Measurements from ENCODE around the gene CCK. TPM values are rescaled to one million over a fixed set of nuclear protein-coding genes. Genes with fewer than 3 reads are reported as not detected.

Gene CCK
- total and polyA plus RNA-seq, 2 experiments from 2014 or later, result 0.97 TPM; not detected in 1

DNA sequence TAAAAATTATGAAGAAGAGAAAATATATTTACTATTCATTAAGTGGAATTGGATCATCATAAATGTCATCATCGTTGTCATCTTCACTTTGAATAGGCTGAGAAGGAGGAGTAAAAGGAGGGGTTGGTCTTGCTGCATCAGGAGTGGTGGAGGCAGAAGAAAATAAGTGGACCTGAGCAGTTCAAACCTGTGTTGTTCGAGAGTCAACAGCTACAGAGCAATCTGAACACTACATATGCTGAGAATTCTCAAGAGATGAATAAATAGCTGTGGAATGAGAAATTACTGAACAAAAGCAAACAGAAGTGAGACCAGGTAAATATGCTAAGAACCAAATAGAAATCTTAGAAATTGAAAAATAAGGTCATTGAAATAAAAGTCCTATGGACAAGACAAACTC is 32.3 kb upstream of the CCK start:
- Histone ChIP-seq H4K20me1 (ENCODE audit: insufficient read depth) (no peaks in the 10 kb centered on the region), H3K36me3 (ENCODE audit: low read depth) (no peaks in the 10 kb centered on the region), H3K9ac (no peak overlapping the region), H3K9me3 (ENCODE audit: low read depth) (no peaks in the 10 kb centered on the region), H2AFZ (no peak overlapping the region), H3F3A (ENCODE audit: insufficient read depth) (no peaks in the 10 kb centered on the region), H3K4me1 (ENCODE audit: insufficient read depth) (no peaks in the 10 kb centered on the region), H3K79me2 (ENCODE audit: insufficient read depth) (no peaks in the 10 kb centered on the region), H3K4me3 (no peak overlapping the region), H3K4me2 (ENCODE audit: unreplicated experiment) (no peak overlapping the region), H3K27me3 (replicated peaks; ENCODE audit: insufficient read depth) (no peaks in the 10 kb centered on the region; the same call in 1 of the 2 replicates), H3K9me2 (ENCODE audit: insufficient read depth) (no peaks in the 10 kb centered on the region), H3K27ac (no peak overlapping the region)
- 12 to 20% methylated on average over 2 of the region's 2 CpGs for WGBS, 2 experiments (ENCODE audit: low coverage in 1 of 2, low lambda C conversion rate in 2 of 2, missing lambda C conversion rate in 2 of 2)
- DNase-seq, result no peak
- in situ Hi-C loops (cut with MboI), result no loop called here
- TF ChIP-seq EZH2phosphoT487 (IDR thresholded peaks at IDR 0.05; ENCODE audit: insufficient read depth, low read depth), result no peak
- no peak for TF ChIP-seq EZH2 (IDR thresholded peaks at IDR 0.05; ENCODE audit: insufficient read depth, poor library complexity, severe bottlenecking)

DNA sequence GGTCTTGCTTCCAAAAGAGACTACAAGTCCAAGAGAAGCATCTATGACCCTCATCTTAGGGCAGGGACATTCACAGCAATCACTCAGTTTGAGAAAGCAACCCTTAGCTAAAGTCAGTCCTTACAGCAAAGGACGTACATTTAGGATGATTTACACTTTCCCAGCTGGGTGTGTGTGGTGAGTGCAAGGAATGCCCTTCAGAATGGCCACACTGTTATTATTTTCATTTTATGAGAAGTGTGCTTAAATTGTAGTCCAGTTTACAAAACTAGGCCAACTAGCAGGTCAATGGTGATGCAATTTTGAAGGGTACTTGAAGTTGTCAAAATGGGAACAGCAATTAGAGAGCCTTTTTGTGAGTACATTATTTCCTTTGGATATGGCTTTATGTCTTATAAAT is 26.0 kb upstream of the CCK start:
- no peaks in the 10 kb centered on the region for H3K4me1 ChIP-seq (ENCODE audit: insufficient read depth)
- no peaks in the 10 kb centered on the region for H3K9me3 ChIP-seq (ENCODE audit: low read depth)
- H3F3A ChIP-seq (ENCODE audit: insufficient read depth), result no peaks in the 10 kb centered on the region
- no peak overlapping the region for H3K9ac ChIP-seq
- no peak for DNase-seq
- H4K20me1 ChIP-seq (ENCODE audit: insufficient read depth), result no peaks in the 10 kb centered on the region
- H3K27ac ChIP-seq, result no peak overlapping the region
- no peak overlapping the region for H3K4me2 ChIP-seq (ENCODE audit: unreplicated experiment)
- no peaks in the 10 kb centered on the region for H3K9me2 ChIP-seq (ENCODE audit: insufficient read depth)
- H3K79me2 ChIP-seq (ENCODE audit: insufficient read depth), result no peaks in the 10 kb centered on the region
- 12 to 25% methylated on average over 1 of the region's 1 CpG for WGBS, 2 experiments (ENCODE audit: low coverage in 1 of 2, low lambda C conversion rate in 2 of 2, missing lambda C conversion rate in 2 of 2)
- in situ Hi-C loops (cut with MboI), result no loop called here
- no peaks in the 10 kb centered on the region; the same call in 1 of the 2 replicates for H3K27me3 ChIP-seq (replicated peaks; ENCODE audit: insufficient read depth)
- H3K4me3 ChIP-seq, result no peak overlapping the region
- no peak overlapping the region for H2AFZ ChIP-seq
- no peak for TF ChIP-seq EZH2phosphoT487 (IDR thresholded peaks at IDR 0.05; ENCODE audit: insufficient read depth, low read depth)
- TF ChIP-seq EZH2 (IDR thresholded peaks at IDR 0.05; ENCODE audit: insufficient read depth, poor library complexity, severe bottlenecking), result no peak
- no peaks in the 10 kb centered on the region for H3K36me3 ChIP-seq (ENCODE audit: low read depth)

DNA sequence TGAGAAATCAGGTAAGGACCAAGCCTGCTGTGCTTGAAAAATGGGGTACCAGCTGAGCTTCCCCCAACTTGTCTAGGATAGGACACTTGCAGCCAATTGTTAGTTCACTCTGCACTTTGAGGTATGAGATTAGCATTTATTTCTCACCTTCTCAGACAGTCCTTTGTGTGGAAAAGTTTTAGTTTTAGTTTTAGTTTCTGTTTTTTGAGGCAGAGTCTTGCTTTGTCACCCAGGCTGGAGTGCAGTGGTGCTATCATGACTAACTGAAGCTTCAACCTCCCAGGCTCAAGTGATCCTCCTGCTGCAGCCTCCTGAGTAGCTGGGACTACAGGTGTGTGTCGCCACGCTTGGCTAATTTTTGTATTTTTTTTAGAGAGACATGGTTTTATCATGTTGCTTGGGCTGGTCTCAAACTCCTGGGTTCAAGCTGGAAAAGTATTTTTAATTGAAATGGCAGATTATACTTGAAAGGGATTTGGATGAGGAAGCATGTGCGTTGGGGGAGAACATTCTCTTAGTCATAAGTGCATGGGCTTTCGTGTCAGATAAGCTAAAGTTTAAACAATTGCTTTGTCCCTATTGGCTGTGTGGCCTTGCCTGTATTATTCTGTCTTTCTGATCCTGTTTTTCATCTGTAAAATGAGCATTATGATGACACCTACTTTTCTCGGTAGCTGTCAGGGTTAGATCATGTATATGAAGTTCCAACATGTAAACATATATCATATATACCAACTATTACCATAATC is 25.2 kb upstream of the CCK start:
- DNase-seq, result no peak
- H3K9me3 ChIP-seq (ENCODE audit: low read depth), result no peaks in the 10 kb centered on the region
- no peaks in the 10 kb centered on the region for H3F3A ChIP-seq (ENCODE audit: insufficient read depth)
- H3K27me3 ChIP-seq (replicated peaks; ENCODE audit: insufficient read depth), result no peaks in the 10 kb centered on the region; the same call in 1 of the 2 replicates
- H3K9me2 ChIP-seq (ENCODE audit: insufficient read depth), result no peaks in the 10 kb centered on the region
- H3K36me3 ChIP-seq (ENCODE audit: low read depth), result no peaks in the 10 kb centered on the region
- no peak overlapping the region for H3K4me2 ChIP-seq (ENCODE audit: unreplicated experiment)
- 40% methylated on average over 5 of the region's 5 CpGs for WGBS, 2 experiments (ENCODE audit: low coverage in 1 of 2, low lambda C conversion rate in 2 of 2, missing lambda C conversion rate in 2 of 2)
- no peaks in the 10 kb centered on the region for H4K20me1 ChIP-seq (ENCODE audit: insufficient read depth)
- in situ Hi-C loops (cut with MboI), result no loop called here
- no peak overlapping the region for H2AFZ ChIP-seq
- no peak for TF ChIP-seq EZH2phosphoT487 (IDR thresholded peaks at IDR 0.05; ENCODE audit: insufficient read depth, low read depth)
- TF ChIP-seq EZH2 (IDR thresholded peaks at IDR 0.05; ENCODE audit: insufficient read depth, poor library complexity, severe bottlenecking), result no peak
- H3K79me2 ChIP-seq (ENCODE audit: insufficient read depth), result no peaks in the 10 kb centered on the region
- H3K4me3 ChIP-seq, result no peak overlapping the region
- no peak overlapping the region for H3K9ac ChIP-seq
- H3K4me1 ChIP-seq (ENCODE audit: insufficient read depth), result no peaks in the 10 kb centered on the region
- H3K27ac ChIP-seq, result no peak overlapping the region

DNA sequence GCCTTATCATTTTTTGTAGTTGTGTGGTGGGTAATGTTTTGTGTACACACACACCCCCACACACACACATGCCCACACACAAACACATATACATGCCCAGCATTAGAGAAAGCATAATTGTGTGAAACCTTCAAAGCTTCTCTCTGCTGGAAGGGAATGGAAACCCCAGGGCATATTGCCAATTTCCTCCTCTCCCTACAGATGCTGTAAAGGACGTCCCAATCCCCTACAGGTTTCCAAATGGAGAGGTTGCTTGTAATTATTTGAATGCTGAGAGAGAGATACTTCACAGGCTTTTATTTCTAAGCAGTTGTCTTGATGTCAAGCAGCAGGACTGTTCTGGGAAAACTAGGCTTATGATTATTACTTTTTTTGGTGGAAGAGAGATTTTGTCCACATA is 23.0 kb upstream of the CCK start:
- no peaks in the 10 kb centered on the region for H3K36me3 ChIP-seq (ENCODE audit: low read depth)
- H3K79me2 ChIP-seq (ENCODE audit: insufficient read depth), result no peaks in the 10 kb centered on the region
- no peak overlapping the region for H3K4me3 ChIP-seq
- H3K4me1 ChIP-seq (ENCODE audit: insufficient read depth), result no peaks in the 10 kb centered on the region
- WGBS, 2 experiments (ENCODE audit: low coverage in 1 of 2, low lambda C conversion rate in 2 of 2, missing lambda C conversion rate in 2 of 2), result 0 to 10% methylated on average over 1 of the region's 1 CpG
- H3K4me2 ChIP-seq (ENCODE audit: unreplicated experiment), result no peak overlapping the region
- in situ Hi-C loops (cut with MboI), result no loop called here
- H3K9me3 ChIP-seq (ENCODE audit: low read depth), result no peaks in the 10 kb centered on the region
- TF ChIP-seq EZH2phosphoT487 (IDR thresholded peaks at IDR 0.05; ENCODE audit: insufficient read depth, low read depth), result no peak
- no peak for TF ChIP-seq EZH2 (IDR thresholded peaks at IDR 0.05; ENCODE audit: insufficient read depth, poor library complexity, severe bottlenecking)
- no peak overlapping the region for H2AFZ ChIP-seq
- H3F3A ChIP-seq (ENCODE audit: insufficient read depth), result no peaks in the 10 kb centered on the region
- H3K9me2 ChIP-seq (ENCODE audit: insufficient read depth), result no peaks in the 10 kb centered on the region
- no peaks in the 10 kb centered on the region for H3K27me3 ChIP-seq (replicated peaks; ENCODE audit: insufficient read depth)
- no peak overlapping the region for H3K9ac ChIP-seq
- no peaks in the 10 kb centered on the region for H4K20me1 ChIP-seq (ENCODE audit: insufficient read depth)
- H3K27ac ChIP-seq, result no peak overlapping the region
- DNase-seq, result no peak

Data from GM23248 (cell line).